Measurements from ENCODE around the gene B3GNT9. TPM values are rescaled to one million over a fixed set of nuclear protein-coding genes. Genes with fewer than 3 reads are reported as not detected.

Gene B3GNT9
- total and polyA plus RNA-seq, 2 donors = 22.4 to 26.4 TPM

DNA sequence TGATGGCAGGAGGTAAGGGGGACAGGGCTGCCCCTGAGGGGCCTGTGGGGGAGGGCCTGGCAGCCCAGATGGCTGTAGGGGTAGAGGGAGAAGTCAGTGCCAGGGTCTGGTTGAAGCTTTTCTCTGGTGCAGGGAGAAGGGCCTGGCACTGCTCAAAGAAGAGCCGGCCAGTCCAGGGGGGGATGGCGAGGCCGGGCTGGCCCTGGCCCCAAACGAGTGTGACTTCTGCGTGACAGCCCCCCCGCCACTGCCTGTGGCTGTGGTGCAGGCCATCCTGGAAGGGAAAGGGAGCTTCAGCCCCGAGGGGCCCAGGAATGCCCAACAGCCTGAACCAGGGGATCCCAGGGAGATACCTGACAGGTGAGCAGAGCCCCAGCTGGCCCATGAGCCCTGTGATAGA lies 16.8 kb upstream of the B3GNT9 start:
- Histone ChIP-seq H3K27ac (ENCODE audit: low read depth) (no peak overlapping the region), H3K4me3 (ENCODE audit: low read depth, low read length) (no peak overlapping the region), H3K36me3 (ENCODE audit: insufficient read depth) (no peaks in the 10 kb centered on the region), H3K4me1 (ENCODE audit: insufficient read depth) (peaks cover 3% of the 10 kb centered on the region)
- no peak for DNase-seq (ENCODE audit: extremely low spot score)
- 84% methylated on average over 7 of the region's 7 CpGs for WGBS

DNA sequence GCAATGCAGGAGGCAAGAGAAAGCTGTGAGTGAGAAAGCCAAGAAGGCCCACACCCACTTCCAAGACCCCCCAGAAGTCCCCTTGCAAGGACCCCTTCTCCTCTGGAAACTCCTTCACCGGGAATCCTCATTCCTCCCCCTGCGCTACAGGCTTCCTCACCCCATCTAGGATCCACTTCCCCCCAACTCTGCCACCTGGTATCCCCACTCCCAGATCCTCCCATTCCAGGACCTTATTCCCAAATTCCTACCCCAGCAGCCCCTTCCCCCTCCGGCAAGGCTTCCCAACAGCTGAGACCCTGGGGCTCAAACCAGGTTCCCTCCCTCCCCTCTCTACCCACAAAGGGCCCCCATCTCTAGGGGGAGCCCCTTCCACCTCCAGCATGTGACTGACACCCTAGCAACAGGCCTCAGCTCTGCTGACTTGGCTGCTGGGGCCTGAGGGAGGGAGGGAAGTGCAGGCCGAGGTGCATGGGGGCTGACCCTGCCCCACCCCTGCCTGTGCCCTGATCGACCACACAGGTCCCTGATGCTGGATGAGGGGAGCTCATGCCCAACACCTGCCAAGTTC lies 15.9 kb upstream of the B3GNT9 start:
- WGBS = 81% methylated on average over 5 of the region's 5 CpGs
- Histone ChIP-seq H3K36me3 (ENCODE audit: insufficient read depth) (no peaks in the 10 kb centered on the region), H3K4me1 (ENCODE audit: insufficient read depth) (peaks cover 3% of the 10 kb centered on the region), H3K4me3 (ENCODE audit: low read depth, low read length) (no peak overlapping the region), H3K27ac (ENCODE audit: low read depth) (no peak overlapping the region)
- DNase-seq (ENCODE audit: extremely low spot score) = no peak

DNA sequence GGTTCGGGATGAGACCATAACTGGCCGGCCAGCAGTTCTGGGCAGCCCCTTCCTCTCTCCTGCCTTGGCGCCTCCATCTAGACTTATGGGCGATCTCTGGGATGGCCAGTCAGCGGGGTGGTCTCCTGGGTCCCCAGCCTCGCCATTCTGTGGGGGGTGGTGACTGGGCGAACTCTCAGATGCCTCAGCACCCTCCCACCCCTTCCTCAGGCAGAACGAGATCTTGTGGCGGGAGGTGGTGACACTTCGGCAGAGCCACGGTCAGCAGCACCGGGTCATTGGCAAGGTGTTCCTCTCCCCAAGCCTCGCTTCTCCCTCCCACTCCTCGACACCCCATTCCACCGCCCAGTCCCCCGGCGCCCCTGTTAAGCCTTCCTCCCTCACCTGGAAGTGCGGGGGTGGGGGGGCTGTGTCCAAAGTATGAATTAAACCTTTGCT lies 15.3 kb upstream of the B3GNT9 start:
- Histone ChIP-seq H3K4me1 (ENCODE audit: insufficient read depth) (peaks cover 3% of the 10 kb centered on the region), H3K36me3 (ENCODE audit: insufficient read depth) (no peaks in the 10 kb centered on the region), H3K27ac (ENCODE audit: low read depth) (no peak overlapping the region), H3K4me3 (ENCODE audit: low read depth, low read length) (no peak overlapping the region)
- WGBS = 41% methylated on average over 18 of the region's 18 CpGs
- no peak for DNase-seq (ENCODE audit: extremely low spot score)

DNA sequence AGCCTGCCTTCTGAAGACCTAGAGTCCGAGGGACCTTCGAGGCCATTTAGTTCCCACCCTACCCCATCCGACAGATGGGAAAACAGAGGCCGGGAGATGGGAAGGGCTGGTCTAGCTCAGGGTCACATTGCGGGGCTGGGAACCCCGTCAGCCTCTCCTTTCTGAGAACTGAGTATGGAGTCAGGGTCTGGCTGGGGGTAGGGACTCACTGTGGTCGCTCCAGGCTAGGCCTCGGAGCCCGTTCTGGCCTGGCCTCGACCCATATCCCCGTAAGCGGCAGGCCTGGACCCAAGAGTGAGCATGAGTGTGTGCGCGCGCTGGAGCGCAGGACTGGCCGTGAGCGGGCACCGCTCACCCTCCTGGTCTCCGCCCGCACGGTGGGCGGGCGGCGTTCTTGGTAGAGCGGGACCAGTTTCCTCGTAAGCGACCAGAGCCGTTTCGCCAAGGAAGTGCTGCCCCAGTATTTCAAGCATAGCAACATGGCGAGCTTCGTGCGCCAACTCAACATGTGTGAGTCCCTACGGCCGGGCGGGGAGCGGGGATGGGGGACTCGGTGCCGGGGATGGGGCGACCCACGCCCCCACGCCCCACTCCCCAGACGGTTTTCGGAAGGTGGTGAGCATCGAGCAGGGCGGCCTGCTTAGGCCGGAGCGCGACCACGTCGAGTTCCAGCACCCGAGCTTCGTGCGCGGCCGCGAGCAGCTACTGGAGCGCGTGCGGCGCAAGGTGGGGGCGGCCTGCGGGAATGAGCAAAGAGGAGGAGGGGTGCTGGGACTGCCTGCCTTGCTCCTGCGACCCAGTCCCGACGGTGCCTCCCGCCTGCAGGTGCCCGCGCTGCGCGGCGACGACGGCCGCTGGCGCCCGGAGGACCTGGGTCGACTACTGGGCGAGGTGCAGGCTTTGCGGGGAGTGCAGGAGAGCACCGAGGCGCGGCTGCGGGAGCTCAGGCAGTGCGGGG lies 14.6 kb upstream of the B3GNT9 start:
- Histone ChIP-seq H3K27ac (ENCODE audit: low read depth) (no peak overlapping the region), H3K36me3 (ENCODE audit: insufficient read depth) (no peaks in the 10 kb centered on the region), H3K4me1 (ENCODE audit: insufficient read depth) (peaks cover 3% of the 10 kb centered on the region), H3K4me3 (ENCODE audit: low read depth, low read length) (no peak overlapping the region)
- no peak for DNase-seq (ENCODE audit: extremely low spot score)
- 15% methylated on average over 85 of the region's 85 CpGs for WGBS

DNA sequence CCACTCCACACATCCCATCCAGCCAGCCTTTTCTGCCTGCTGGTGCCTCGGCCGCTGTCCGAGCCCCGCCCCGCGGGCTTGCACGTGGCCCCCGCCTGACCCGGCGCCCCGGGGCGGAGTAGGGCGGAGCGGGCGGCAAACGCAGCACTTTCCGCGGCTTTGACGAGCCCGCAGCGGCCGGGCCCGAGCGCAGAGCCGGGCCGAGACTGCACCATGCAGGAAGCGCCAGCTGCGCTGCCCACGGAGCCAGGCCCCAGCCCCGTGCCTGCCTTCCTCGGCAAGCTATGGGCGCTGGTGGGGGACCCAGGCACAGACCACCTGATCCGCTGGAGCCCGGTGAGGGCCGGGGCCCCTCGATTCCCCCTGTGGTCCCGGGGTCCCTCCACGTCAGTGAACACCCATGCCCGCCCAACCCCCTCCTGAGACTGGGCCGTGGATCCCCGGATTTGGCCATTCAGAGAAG lies 13.8 kb upstream of the B3GNT9 start, which contains the start of gene HSF4:
HSF4 (plus strand) TSS at position 147 of the 463 bp plus-strand sequence; CDS start at position 214, 67 bp downstream.
- peak within 1 kb of the TSS; percentile 20 for H3K4me3 ChIP-seq (ENCODE audit: low read depth, low read length)
- peaks cover 3% of the 10 kb centered on the region for H3K4me1 ChIP-seq (ENCODE audit: insufficient read depth)
- H3K36me3 ChIP-seq (ENCODE audit: insufficient read depth) = no peaks in the 10 kb centered on the region
- no peak within 1 kb of the TSS for H3K27ac ChIP-seq (ENCODE audit: low read depth)
- WGBS = 4% methylated on average over 41 of the region's 41 CpGs
- no peak for DNase-seq (ENCODE audit: extremely low spot score)

DNA sequence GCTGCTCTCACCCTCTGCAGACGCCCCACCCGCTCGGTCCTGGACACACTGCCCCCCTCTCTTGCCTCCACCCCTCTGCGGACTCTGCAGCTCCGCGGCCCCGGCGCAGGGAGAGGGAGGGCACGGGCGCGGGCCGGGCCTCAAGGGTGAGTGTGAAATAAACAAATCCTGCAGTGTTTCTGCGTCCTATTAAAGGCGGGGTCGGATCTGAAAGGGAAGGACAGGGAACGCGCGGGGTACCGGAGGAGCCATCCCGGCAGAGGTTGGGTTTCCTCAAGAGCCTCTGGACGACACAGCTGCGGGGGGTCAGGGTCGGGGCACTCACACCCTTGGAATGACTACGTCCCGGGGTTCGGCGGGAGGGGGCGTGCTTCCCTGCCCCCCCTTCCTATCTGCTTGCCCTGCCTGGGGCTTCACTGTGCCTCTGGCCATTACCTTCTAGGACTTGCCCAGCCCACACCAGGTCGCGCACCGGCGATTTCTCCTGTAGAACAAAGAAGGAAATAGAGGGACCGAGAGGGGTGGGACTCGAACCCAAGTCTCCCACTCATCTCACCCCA lies 13.3 kb upstream of the B3GNT9 start:
- H3K4me3 ChIP-seq (ENCODE audit: low read depth, low read length) = peak overlapping the region; percentile 20
- H3K27ac ChIP-seq (ENCODE audit: low read depth) = no peak overlapping the region
- no peaks in the 10 kb centered on the region for H3K36me3 ChIP-seq (ENCODE audit: insufficient read depth)
- 1% methylated on average over 34 of the region's 34 CpGs for WGBS
- peaks cover 3% of the 10 kb centered on the region for H3K4me1 ChIP-seq (ENCODE audit: insufficient read depth)
- no peak for DNase-seq (ENCODE audit: extremely low spot score)

DNA sequence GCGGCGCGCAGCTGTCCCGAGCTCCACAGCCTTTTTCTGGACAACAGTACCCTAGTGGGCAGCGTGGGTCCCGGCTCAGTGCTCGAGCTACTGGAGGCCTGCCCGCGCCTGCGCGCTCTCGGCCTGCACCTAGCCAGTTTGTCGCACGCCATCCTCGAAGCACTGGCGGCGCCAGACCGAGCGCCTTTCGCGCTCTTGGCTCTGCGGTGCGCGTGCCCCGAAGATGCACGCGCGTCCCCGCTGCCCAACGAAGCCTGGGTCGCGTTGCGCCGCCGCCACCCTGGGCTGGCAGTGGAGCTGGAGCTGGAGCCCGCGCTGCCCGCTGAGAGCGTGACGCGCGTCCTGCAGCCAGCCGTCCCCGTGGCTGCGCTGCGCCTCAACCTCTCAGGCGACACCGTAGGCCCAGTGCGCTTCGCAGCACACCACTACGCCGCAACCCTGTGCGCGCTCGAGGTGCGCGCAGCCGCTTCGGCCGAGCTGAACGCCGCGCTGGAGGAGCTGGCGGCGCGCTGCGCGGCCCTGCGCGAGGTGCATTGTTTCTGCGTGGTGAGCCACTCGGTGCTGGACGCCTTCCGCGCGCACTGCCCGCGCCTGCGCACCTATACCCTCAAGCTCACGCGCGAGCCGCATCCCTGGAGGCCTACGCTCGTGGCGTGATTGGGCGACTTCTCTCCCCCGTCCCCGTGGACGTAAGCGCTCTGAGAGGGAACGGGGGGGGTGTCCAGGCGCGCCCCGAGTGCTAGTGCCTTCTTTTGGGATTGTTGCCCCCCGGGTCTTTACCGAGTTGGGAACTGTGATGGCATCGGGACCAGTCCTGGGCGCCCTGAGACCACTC lies 12.6 kb upstream of the B3GNT9 start:
- no peak for DNase-seq (ENCODE audit: extremely low spot score)

DNA sequence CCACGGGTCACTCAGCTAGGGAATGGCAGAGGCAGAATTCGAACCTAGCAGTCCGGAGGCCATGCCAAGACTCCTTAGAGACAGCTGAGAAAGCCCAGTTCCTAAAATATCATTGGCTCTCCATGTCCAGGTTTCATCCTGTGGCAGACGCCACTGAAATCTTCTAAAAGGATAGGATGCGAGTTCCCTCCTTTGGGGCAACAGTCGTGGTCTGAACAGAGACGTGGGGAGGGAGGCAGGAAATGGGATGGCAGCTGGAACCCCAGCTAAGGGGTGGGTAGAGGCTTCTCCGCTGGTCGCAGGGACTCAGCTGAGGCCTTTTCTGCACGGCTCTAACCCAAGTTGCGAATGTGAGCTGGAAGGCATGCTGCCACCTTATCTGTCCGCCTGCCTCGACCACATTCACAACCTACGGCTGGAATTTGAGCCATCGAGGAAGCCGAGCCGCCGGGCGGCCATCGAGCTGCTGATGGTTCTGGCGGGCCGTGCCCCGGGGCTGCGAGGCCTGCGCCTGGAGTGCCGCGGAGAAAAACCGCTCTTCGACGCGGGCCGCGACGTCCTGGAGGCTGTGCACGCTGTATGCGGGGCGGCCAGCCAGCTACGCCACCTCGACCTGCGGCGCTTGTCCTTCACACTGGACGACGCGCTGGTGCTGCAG lies 11.8 kb upstream of the B3GNT9 start:
- H3K27ac ChIP-seq (ENCODE audit: low read depth) = no peak overlapping the region
- WGBS = 30% methylated on average over 44 of the region's 44 CpGs
- peaks cover 3% of the 10 kb centered on the region for H3K4me1 ChIP-seq (ENCODE audit: insufficient read depth)
- no peak overlapping the region for H3K4me3 ChIP-seq (ENCODE audit: low read depth, low read length)
- no peaks in the 10 kb centered on the region for H3K36me3 ChIP-seq (ENCODE audit: insufficient read depth)
- DNase-seq (ENCODE audit: extremely low spot score) = no peak

More for the DNA sequence above, 12.6 kb upstream of the B3GNT9 start:
- no peak overlapping the region for H3K27ac ChIP-seq (ENCODE audit: low read depth)
- 7% methylated on average over 99 of the region's 99 CpGs for WGBS
- H3K4me3 ChIP-seq (ENCODE audit: low read depth, low read length) = peak overlapping the region; percentile 20
- H3K36me3 ChIP-seq (ENCODE audit: insufficient read depth) = no peaks in the 10 kb centered on the region
- H3K4me1 ChIP-seq (ENCODE audit: insufficient read depth) = peaks cover 3% of the 10 kb centered on the region

DNA sequence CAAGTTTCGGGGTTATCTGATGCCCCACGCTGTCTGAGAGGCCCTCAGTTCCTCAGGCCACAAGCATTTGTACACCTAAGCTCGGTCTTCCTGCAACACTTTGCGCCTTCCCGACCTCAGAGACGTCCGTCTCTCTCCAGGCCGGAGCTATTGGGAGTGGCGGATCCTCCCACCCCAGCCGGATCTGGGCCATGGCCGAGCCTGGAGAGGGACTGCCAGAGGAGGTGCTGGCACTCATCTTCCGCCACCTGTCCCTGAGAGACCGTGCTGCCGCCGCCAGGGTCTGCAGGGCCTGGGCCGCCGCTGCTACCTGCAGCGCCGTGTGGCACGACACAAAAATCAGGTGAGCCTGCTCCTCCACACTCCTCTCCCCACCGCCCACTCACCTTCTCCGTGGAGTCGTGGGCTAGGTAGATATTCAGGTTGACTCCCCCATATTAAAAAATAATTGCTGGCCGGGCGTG lies 10.8 kb upstream of the B3GNT9 start:
- H3K4me3 ChIP-seq (ENCODE audit: low read depth, low read length) = no peak overlapping the region
- 50% methylated on average over 25 of the region's 25 CpGs for WGBS
- H3K27ac ChIP-seq (ENCODE audit: low read depth) = no peak overlapping the region
- peaks cover 3% of the 10 kb centered on the region for H3K4me1 ChIP-seq (ENCODE audit: insufficient read depth)
- DNase-seq (ENCODE audit: extremely low spot score) = no peak
- no peaks in the 10 kb centered on the region for H3K36me3 ChIP-seq (ENCODE audit: insufficient read depth)

DNA sequence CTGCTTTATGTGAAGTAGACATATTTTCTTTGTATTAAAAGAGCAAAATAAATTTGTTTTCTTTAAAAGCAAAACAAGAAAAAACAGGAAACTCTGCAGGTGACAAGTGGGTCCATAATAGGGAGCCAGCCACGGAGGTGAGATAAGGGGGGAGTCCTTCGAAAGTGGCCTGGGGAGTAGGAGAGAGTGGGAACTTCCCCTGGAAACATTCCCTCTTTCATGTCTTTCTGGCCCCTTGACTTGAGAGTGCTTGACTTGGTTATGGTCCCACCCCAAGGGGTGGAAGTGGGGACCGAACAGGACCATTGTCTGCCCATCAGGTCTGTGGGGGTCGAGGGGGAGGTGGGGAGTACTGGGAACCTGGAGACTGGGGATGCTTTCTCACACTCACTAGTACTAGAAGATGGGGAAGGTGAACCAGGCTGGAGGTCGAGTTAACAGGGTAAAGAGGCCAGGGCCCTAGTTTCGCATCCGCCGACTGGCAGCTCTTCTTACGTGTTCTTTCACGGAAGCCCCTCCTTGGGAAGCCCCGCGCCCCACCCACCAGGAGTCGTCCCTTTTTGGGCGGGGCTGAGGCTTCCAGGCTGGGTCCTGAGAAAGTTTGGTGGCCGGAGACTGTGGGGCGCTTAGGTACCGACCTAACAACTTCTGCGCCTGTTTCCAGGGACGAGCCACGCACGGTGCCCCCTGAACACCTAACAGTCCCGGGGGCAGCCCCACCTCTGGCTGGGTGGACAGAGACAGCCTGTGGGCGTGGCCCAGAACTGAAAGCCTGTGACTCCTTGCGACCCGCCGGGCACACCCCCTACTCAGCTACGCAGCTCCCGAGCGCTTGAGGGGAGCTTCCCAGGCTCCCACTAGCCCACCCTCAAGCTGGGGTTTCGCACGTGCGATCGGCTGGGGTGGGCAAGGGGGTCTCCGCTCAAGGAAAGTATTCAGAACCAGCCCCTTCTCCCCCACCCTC lies 8.1 kb upstream of the B3GNT9 start:
- H3K4me3 ChIP-seq (ENCODE audit: low read depth, low read length) = peak overlapping the region; percentile 82
- DNase-seq (ENCODE audit: extremely low spot score) = no peak
- H3K4me1 ChIP-seq (ENCODE audit: insufficient read depth) = peaks cover 3% of the 10 kb centered on the region
- WGBS = 6% methylated on average over 34 of the region's 34 CpGs
- peak overlapping the region; percentile 57 for H3K27ac ChIP-seq (ENCODE audit: low read depth)
- no peaks in the 10 kb centered on the region for H3K36me3 ChIP-seq (ENCODE audit: insufficient read depth)

DNA sequence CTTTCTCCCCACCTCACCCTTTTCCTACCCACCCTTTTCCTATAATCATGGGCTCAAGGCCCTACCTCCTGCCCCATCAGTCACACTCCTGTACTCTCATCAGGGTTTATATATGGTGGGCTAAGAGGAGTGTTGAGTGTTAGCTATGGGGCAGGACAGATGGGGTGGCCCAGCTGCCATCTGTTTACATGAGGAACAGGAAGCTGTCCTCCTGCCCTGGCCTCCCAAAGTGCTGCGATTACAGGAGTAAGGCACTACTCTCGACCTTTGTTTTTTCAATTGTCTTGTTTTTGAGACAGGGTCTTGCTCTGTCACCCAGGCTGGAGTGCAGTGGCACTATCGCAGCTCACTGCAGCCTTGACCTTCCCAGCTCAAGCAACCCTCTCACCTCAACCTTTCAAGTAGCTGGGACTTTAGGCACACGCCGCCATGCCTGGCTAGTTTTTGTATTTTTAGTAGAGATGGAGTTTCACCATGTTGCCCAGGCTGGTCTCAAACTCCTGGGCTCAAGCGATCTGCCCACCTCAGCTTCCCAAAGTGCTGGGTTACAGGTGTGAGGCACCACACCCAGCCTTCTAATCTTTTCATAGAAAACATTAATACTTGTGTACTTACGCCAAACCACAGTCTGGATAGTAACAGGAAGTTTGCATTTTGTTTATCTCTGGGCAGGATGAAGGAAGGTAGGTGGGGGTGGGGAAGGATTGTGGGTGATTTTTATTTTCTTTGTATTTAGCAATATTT lies 7.3 kb upstream of the B3GNT9 start:
- Histone ChIP-seq H3K27ac (ENCODE audit: low read depth) (no peak overlapping the region), H3K36me3 (ENCODE audit: insufficient read depth) (no peaks in the 10 kb centered on the region), H3K4me1 (ENCODE audit: insufficient read depth) (peaks cover under 1% of the 10 kb centered on the region), H3K4me3 (ENCODE audit: low read depth, low read length) (no peak overlapping the region)
- DNase-seq (ENCODE audit: extremely low spot score) = no peak
- 73% methylated on average over 7 of the region's 7 CpGs for WGBS
